T-helper 1 cell treated with Interleukin-12 subunit alpha and Interleukin-12 subunit beta and Interleukin-4 antibody, amounts not matched to agents 30 ng/mL and 1 ng/mL, for 36 hours (primary cell): ENCODE results near the gene ZCCHC8. TPM values are rescaled to one million over a fixed set of nuclear protein-coding genes. Genes with fewer than 3 reads are reported as not detected.
"Not testable (repeated sequence)": the region's sequence is repeated elsewhere in the genome, so short reads cannot be mapped to it uniquely, and the experiment has no call there.

Experiments used
- intact Hi-C: fragments of 100-400 bp; cut with micrococcal nuclease; formaldehyde crosslinking; loops from one replicate; pipeline ENCODE4 v1.15.1; 2024
- total RNA-seq: library from RNA; stranded (reverse); gene quantifications from 2 replicates; pipeline ENCODE4 v1.2.3, GENCODE V29; 2022

Gene ZCCHC8
- total RNA-seq, 1 donor from 2014 or later: 45.6 TPM

GRCh38 chr12:122473543-122474323 is 27.0 kb downstream of the ZCCHC8 start:
- intact Hi-C loops: no loop called here

DNA sequence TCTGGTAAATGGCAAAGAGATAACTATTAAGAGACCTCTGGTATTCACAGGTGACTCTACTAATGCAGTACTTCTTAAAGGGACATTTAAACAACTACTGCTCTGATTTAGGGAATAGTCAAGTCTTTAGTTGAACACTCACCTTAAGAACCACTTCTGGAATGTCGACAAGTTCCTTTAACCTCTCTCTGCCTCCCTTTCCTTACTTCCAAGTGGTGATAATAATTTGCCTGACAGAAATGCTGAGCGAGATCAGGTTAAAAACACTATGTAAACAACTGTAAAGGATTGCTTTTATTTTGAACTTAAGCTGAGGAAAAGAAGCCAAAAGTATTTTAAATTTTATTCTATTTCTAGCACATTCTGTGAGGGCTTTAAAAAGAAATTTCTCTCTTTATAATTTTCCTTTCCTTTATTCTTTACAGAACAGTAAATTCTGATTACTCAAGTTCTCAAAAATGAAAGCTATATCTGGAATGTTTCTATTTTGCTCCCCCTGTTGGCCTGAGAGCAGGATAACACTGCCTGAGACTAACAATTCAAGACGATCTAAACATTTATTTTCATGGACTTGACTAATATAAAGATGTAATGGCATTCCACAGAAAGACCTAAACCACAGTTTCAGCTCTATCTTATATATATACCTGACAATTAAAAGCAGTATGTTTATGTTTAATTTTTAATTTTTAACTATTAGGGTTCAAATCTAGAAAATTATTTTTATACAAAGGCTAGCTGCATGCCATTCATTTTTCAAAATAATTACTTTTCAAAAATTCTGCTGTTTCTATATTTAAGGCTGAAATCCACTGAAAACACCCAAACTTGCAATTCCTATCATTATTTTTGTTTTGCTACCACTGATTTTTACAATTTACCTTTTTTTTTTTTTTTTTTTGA is 29.2 kb downstream of the ZCCHC8 start:
- intact Hi-C loops: loop anchor here (1.0 kb wide), 4 partner anchors 18 to 135 kb away; no protein-coding TSS in a partner anchor

DNA sequence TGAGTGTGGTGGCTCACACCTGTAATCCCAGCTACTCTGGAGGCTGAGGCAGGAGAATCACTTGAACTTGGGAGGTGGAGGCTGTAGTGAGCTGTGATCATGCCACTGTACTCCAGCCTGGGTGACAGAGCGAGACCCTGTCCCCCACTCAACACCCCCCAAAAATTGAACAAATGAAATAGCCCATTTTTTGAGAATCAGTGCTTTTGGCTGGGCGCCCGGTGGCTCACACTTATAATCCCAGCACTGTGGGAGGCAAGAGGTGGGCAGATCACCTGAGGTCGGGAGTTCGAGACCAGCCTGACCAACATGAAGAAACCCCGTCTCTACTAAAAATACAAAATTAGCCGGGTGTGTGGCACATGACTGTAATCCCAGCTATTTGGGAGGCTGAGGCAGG is 30.2 kb downstream of the ZCCHC8 start:
- intact Hi-C loops: not testable (repeated sequence)

- intact Hi-C loops: not testable (repeated sequence)
Measured at GRCh38 chr12:122469856-122470255, 30.9 kb downstream of the ZCCHC8 start.

DNA sequence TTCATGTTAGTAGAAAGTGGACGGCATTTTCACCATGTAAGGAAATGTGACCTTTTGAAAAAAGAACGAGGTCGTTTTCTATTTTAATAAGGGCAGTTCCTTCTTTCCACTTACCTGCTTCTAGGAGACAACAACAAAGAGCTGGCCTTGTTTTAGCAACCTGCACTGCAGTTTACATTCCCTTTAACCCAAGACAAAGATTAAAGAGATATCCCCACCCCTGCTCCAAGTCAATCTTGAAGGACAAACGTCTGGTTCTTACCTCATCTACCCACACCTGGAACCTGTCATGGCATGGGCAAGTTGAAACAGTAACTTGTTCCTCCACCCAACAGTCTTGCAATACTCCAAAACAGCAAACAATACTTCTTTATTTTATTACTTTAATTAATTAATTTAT is 32.7 kb downstream of the ZCCHC8 start:
- intact Hi-C loops: no loop called here

DNA sequence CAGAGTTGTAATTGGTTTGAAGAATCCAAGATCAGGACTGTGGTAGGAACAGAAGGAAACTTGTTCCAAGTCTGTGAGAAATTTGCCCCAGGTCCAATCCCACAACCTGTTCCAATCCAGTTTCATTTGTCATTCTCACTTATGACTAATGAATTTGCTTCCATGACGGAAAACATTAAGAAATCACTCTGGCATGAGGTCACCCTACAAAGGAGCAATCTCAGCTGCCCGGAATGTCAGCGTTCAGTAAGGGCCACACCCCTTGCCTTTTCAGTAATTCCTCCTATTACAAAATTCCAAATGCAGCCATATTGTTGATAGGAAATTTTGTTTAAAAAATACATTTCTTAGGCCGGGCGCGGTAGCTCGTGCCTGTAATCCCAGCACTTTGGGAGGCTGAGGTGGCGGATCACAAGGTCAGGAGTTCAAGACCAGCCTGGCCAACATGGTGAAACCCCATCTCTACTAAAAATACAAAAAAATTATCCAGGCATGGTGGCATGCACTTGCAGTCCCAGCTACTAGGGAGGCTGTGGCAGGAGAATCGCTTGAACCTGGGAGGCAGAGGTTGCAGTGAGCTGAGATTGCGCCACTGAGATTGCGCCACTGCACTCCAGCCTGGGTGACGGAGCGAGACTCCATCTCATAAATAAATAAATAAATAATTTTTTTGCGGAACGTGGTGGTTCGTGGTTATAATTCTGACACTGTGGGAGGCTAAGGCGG is 36.3 kb downstream of the ZCCHC8 start:
- intact Hi-C loops: not testable (repeated sequence)

GRCh38 chr12:122460641-122461040 is 40.1 kb downstream of the ZCCHC8 start:
- intact Hi-C loops: no loop called here

DNA sequence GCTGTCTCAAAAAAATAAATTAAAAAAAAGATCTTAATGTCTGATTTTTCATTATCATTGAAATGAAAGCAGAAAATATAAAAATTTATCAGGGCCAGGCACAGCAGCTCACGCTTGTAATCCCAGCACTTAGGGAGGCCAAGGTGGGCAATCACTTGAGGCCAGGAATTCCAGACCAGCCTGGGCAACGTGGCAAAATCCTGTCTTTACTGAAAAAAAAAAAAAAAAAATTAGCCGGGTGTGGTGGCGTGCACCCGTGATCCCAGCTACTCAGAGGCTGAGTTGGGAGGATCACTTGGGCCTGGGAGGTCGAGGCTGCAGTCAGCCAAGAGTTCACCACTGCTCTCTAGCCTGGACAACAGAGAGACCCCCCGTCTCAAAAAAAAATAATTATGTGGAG is 40.7 kb downstream of the ZCCHC8 start:
- intact Hi-C loops: no loop called here

GRCh38 chr12:122459211-122459610 is 41.5 kb downstream of the ZCCHC8 start:
- intact Hi-C loops: no loop called here

- intact Hi-C loops: no loop called here
Measured at GRCh38 chr12:122458105-122459035, 42.4 kb downstream of the ZCCHC8 start.

DNA sequence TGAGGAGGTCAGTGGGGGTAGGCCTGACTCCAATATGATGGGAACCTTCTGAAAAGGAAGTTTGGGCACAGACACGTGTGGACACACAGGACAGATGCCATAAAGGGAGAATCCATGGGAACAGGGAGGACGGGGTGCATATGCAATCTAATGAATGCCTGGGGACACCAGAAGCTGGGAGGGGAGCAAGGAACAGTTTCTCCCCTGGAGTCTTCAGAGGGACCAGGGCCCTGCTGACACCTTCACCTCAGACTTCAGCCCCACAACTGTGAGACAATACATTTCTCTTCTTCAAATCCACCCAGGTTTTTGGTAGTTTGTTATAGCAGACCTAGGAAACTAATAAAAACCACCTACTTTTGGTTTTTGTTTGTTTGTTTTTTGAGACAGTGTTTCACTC is 43.1 kb downstream of the ZCCHC8 start:
- intact Hi-C loops: no loop called here

- intact Hi-C loops: loop anchor here (5.0 kb wide), 1 partner anchor 1767 kb away; the partner anchor contains the start of gene MLEC
Measured at GRCh38 chr12:122454739-122455138, 46.0 kb downstream of the ZCCHC8 start.

GRCh38 chr12:122454250-122454721 is 46.4 kb downstream of the ZCCHC8 start:
- intact Hi-C loops: loop anchor here (5.0 kb wide), 1 partner anchor 1767 kb away; the partner anchor contains the start of gene MLEC

DNA sequence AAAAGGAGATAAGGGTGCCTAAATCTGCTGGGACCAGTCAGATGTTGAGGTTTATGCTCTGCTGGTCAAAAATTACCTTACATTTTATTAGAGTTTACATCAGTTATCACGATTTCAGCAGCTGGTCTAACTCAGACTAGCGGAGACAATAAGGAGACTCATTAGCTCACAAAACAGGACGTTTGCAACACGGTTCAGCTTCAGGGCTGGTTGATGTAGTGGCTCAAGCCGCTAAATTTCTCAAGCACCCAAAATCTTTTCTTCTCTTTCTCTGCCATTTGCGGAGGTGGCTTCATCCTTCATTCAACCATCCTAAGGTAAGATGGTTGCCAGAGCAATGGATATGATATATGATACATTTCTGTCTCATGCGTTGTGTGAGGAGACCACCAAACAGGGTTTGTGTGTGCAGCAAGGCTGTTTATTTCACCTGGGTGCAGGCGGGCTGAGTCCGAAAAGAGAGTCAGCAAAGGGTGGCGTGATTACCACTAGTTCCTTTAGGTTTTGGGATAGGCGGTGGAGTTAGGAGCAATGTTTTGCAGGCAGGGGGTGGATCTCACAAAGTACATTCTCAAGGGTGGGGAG is 47.9 kb downstream of the ZCCHC8 start:
- intact Hi-C loops: loop anchor here (1.0 to 5.0 kb wide), 7 partner anchors 19 to 1765 kb away; partner anchors contain the start of genes CLIP1, KNTC1, MLEC and PSMD9

DNA sequence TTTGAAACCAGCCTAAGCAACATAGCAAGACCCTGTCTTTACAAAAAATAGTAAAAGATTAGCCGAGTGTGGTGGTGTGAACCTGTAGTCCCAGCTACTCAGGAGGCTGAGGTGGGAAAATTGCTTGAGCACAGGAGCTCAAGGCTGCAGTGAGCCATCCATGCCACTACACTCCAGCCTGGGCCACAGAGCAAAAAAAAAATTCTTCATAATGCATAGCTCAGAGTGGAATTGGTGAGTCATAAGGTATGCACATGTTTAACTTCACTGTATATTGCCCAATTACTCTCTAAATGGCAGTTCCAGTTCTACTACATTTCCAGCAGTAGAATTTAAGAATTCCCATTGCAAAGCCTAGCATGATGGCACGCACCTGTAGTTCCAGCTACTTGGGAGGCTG is 51.4 kb downstream of the ZCCHC8 start:
- intact Hi-C loops: no loop called here

- intact Hi-C loops: not testable (repeated sequence)
Measured at GRCh38 chr12:122447825-122448224, 52.9 kb downstream of the ZCCHC8 start.

DNA sequence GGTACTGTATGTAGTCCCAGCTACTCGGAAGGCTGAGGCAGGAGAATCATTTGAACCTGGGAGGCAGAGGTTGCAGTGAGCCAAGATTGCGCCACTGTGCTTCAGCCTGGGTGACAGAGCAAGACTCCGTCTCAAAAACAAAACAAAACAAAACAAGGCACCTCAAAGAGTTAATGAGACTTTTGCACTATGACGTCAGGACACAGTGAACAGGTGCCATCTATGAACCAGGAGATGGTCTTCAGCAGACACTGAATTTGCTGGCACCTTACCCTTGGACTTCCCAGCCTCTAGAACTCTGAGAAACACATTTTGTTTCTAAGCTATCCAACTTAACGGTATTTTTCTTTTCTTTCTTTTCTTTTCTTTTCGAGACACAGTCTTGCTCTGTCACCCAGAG is 54.3 kb downstream of the ZCCHC8 start:
- intact Hi-C loops: not testable (repeated sequence)

GRCh38 chr12:122444071-122444470 is 56.7 kb downstream of the ZCCHC8 start:
- intact Hi-C loops: not testable (repeated sequence)

GRCh38 chr12:122438822-122439221 is 61.9 kb downstream of the ZCCHC8 start:
- intact Hi-C loops: not testable (repeated sequence)

- intact Hi-C loops: no loop called here
Measured at GRCh38 chr12:122437656-122438121, 63.0 kb downstream of the ZCCHC8 start.
